Fibroblast of peridontal ligament (primary cell): ENCODE results near the gene LRMDA.

Experiments
- DNase-seq: peaks from one replicate; pipeline ENCODE4 v3.0.0-alpha.2; 2010; ENCODE audit errors: extremely low read depth

LRMDA gene

DNA sequence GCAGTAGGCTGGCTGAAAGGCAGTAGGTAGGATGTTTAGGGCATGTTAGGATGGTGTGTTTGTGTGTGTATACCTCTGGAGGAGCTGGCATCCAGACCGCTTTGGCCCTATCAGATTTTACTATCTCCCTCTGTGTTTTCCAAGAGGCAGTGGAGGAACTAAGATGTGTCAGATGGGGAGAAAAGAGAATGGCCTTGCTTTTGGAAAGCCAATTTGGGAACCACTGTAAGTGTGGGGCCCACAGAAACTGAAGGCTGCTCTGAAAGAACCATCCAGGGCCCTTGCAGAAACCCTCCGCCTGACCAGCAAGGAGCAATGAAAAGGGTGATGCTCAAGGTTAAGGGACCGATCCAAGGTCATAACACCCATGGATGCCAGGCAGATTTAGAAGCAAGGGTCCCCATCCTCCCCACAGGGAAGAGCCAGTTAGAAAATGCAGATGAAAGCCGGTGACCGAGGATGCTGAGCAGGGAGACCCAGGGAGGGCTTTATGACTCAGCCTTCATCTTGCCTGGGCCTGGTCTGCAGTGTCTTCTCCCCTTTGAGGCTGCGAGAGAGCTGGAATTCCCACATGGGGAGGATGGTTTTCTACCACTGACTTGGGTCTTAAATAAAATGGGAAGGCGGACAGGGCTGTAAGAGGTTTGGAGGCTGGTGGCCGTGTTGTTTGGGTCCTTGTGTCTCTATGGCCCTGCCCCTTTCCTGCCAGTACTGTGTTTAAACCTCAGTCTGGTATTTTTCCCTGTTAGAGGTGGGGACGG is 275.8 kb downstream of the LRMDA start:
- no peak for DNase-seq

- no peak for DNase-seq
Observed at GRCh38 chr10:75708060-75708459, 276.6 kb downstream of the LRMDA start.

GRCh38 chr10:75709245-75709644 is 277.8 kb downstream of the LRMDA start:
- no peak for DNase-seq

GRCh38 chr10:75709811-75710210 is 278.4 kb downstream of the LRMDA start:
- no peak for DNase-seq

GRCh38 chr10:75712242-75712880 is 280.9 kb downstream of the LRMDA start:
- no peak for DNase-seq

- DNase-seq = no peak
Observed at GRCh38 chr10:75716506-75716905, 285.1 kb downstream of the LRMDA start.

- DNase-seq = peak; percentile 6
Observed at GRCh38 chr10:75717126-75717916, 285.9 kb downstream of the LRMDA start.

GRCh38 chr10:75718991-75719390 is 287.6 kb downstream of the LRMDA start:
- DNase-seq = no peak

- DNase-seq = peak; percentile 5
Observed at GRCh38 chr10:75720157-75720556, 288.7 kb downstream of the LRMDA start.

DNA sequence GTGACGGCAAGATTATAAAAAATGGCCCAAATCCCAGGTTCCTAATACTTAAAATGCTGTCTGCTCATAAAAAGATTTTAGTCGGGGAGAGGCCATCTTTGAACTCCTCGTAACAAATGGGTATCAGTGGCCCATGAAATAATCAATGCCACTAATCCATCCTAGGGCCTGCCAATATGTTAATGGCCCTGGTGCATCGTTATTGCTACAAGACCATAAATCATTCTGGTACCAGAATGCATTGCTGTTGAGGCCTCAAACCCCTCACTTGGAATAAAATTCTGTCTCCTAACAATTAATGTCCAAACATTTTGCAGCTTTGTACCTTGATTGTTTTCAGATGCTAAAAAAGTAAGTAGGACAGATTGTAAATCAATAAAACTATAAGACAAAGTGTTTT is 290.6 kb downstream of the LRMDA start:
- DNase-seq = no peak

- DNase-seq = no peak
Observed at GRCh38 chr10:75722609-75723008, 291.2 kb downstream of the LRMDA start.

DNA sequence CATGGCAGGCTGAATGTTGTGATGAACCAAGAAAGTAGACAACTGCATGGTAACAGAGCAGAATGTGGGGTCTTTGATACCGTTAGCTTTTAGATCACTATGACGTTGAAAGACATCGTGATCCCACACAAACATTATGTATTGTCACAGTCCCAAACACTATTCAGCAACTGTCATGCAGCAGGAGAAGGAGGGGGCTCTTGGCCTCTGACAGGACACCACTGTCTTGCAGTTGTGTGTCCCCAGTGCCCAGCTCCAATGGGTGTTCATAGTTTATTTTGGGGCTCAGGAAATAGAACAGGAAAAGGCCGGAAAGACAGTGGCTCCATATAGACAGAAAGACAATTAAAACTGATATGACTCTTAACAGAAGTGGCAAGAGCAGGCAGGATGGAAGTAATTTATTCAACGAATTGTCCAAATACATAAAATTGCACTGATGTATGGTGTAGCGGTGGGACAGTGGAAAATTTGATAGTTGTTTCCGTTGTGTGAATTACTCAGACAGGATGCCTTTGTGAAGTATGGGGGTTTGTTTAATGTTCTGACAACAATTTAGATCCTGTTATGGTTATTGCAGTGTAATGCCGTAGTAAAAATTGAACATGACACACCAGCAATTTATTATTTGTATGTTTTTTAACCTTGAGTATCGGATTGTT is 292.0 kb downstream of the LRMDA start:
- DNase-seq = no peak

DNA sequence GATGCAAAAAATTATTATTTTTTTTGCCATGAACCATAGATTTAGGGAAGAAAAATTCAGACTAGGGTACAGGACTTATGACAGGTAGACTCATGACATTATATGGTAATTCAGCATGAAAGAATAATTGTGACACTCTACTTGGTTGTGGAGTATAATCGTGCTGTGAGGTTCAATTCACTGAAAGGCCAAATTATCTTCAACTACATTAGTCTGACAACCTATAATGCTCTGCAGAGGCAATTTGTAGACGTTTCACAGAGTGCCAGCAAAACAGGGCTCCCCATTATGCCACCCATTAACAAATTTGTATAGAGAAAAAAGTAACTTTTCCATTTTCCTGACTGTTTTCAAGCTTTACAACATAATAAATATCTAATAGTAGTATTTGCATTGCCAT is 292.6 kb downstream of the LRMDA start:
- no peak for DNase-seq

- no peak for DNase-seq
Observed at GRCh38 chr10:75726522-75727483, 295.4 kb downstream of the LRMDA start.

- DNase-seq = no peak
Observed at GRCh38 chr10:75730847-75731246, 299.4 kb downstream of the LRMDA start.

- no peak for DNase-seq
Observed at GRCh38 chr10:75733135-75733890, 301.9 kb downstream of the LRMDA start.

DNA sequence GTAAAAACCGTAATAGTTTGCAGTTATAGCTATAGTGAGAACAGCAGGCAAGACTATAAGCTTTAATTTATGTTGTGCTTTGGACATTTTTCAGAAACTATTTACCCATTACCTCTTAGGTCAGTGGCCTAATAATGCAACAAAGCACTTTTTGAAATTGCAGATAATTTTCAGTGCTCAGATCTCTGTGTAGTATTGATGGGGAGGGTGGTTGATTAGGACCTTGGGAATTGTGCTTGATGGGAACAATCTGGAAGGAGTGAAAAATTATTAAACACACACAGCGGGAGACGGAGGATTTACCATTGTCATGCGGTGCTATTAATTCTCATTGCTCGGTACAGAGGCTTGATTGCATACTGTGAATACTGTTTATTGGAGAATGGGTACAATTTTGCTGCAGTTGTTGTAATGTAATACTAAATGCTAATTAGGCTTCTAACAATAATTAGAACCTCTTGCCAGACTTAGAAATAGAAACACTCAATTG is 304.8 kb downstream of the LRMDA start:
- no peak for DNase-seq

DNA sequence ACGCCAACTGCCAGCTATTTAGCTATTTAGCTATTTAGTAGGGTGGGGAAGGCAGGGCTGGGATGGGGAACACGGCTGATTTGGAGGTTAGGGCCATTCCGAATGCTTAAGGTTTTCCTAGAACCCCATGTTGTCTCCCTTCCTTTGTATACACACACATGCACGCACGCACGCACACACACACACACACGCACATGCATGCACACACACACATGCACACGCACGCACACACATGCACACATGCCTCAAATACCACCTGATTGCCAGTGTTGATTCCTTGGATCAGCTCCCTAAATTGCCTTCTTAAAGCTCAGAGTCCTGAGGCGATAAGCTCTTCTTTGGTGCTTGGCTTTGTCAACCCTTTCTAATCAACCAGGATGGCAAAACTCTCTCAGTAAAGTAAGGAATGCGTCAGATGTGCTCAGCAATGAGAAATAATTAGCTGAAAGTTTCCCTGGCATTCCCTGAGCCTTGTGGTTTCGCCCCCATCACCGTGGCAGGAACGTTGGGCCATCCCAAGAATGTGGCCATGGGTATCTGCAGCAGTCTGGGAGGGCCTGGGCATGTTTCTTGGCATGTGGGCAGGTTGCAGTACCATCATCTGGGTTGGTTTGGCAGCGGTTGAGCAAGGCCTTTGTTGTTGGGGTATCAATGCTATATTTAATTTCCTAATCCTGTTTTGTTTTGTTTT is 305.6 kb downstream of the LRMDA start:
- no peak for DNase-seq

DNA sequence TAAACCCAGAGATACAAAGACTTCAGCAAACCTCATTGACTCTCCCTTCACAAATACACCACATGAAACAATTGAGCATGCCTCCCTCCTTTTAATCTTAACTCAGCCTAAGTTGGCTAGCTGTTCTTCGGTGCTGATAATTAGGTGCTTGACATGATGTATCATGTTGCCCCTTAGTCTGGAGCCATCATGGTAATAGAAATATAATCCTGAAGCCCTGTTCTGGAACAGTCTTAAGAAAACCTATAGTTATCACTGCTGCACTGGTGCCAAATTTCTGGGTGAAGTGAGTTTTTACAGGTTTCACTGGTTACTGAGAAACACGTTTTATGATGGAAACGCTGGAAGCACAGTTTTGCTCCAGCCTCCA is 306.1 kb downstream of the LRMDA start:
- no peak for DNase-seq

GRCh38 chr10:75738924-75739323 is 307.5 kb downstream of the LRMDA start:
- no peak for DNase-seq
